NCI-H2171 treated with DMSO at 0.1 percent for 48 hours (cell line): ENCODE data around the gene FSCN2.
"Not testable (repeated sequence)": the region's sequence is repeated elsewhere in the genome, so short reads cannot be mapped to it uniquely, and the experiment has no call there.

Source experiments
- DNase-seq: peaks from one replicate; lab custom pipeline; 2025; lab: John Stamatoyannopoulos, UW

Gene FSCN2

GRCh38 chr17:81526662-81527571 lies 1.3 kb upstream of the FSCN2 start:
- no peak for DNase-seq

- no peak for DNase-seq
Measured at GRCh38 chr17:81528384-81528650, 140 bp downstream of the FSCN2 start.

GRCh38 chr17:81528651-81529436 lies 667 bp downstream of the FSCN2 start:
- DNase-seq, result no peak

GRCh38 chr17:81529437-81529803 lies 1.2 kb downstream of the FSCN2 start:
- DNase-seq, result no peak

- not testable (repeated sequence) for DNase-seq
Measured at GRCh38 chr17:81531013-81531412, 2.8 kb downstream of the FSCN2 start.

- not testable (repeated sequence) for DNase-seq
Measured at GRCh38 chr17:81531998-81532404, 3.8 kb downstream of the FSCN2 start.

GRCh38 chr17:81532490-81533287 lies 4.5 kb downstream of the FSCN2 start:
- no peak for DNase-seq

- DNase-seq, result no peak
Measured at GRCh38 chr17:81533339-81534141, 5.4 kb downstream of the FSCN2 start.

GRCh38 chr17:81534157-81535006 lies 6.2 kb downstream of the FSCN2 start:
- no peak for DNase-seq

- no peak for DNase-seq
Measured at GRCh38 chr17:81535007-81535328, 6.8 kb downstream of the FSCN2 start.

- DNase-seq, result no peak
Measured at GRCh38 chr17:81535480-81536298, 7.5 kb downstream of the FSCN2 start.

GRCh38 chr17:81536299-81537290 lies 8.4 kb downstream of the FSCN2 start:
- DNase-seq, result no peak

GRCh38 chr17:81537343-81537855 lies 9.2 kb downstream of the FSCN2 start:
- DNase-seq, result no peak

- DNase-seq, result peak; percentile 98
Measured at GRCh38 chr17:81537856-81538555, 9.8 kb downstream of the FSCN2 start.

- no peak for DNase-seq
Measured at GRCh38 chr17:81538651-81539570, 10.7 kb downstream of the FSCN2 start.

GRCh38 chr17:81539571-81539900 lies 11.4 kb downstream of the FSCN2 start:
- no peak for DNase-seq
